Keratinocyte (primary cell): ENCODE measurements around the gene NME3. TPM values are rescaled to one million over a fixed set of nuclear protein-coding genes. Genes with fewer than 3 reads are reported as not detected.

Experiments
- DNase-seq: peaks from one replicate; pipeline ENCODE4 v3.0.0-alpha.2; 2011; ENCODE audit warnings: low read depth, missing footprints, low spot score
- FAIRE-seq: peaks from 2 replicates; lab custom pipeline; 2011; peaks lifted over from hg19 to GRCh38; lab: Jason Lieb, UNC
- H2AFZ ChIP-seq: 2 replicates; pipeline ENCODE4 v1.6.0; 2012; ENCODE audit warnings: low read length, control low read depth, inconsistent platforms; ENCODE audit not compliant: control insufficient read depth
- H3K27ac ChIP-seq: 2 replicates; pipeline ENCODE4 v1.5.1; 2011; ENCODE audit warnings: low read length; ENCODE audit not compliant: control insufficient read depth, insufficient read depth
- H3K27me3 ChIP-seq: 3 replicates; pipeline ENCODE4 v1.6.0; 2011; ENCODE audit warnings: low read length; ENCODE audit not compliant: control insufficient read depth, insufficient read depth; ENCODE audit errors: extremely low read depth
- H3K36me3 ChIP-seq, 2 experiments: 2 replicates in 1 of 2; 3 replicates in 1 of 2; pipeline ENCODE4 v1.5.1; 2011; ENCODE audit warnings: low read length in 2 of 2, mild to moderate bottlenecking in 1 of 2; ENCODE audit not compliant: control insufficient read depth in 2 of 2, insufficient read depth in 2 of 2; ENCODE audit errors: extremely low read depth in 1 of 2
- H3K4me1 ChIP-seq: 3 replicates; pipeline ENCODE4 v1.5.1; 2011; ENCODE audit warnings: low read length; ENCODE audit not compliant: control insufficient read depth, insufficient read depth; ENCODE audit errors: extremely low read depth
- H3K4me2 ChIP-seq: 3 replicates; pipeline ENCODE4 v1.6.0; 2011; ENCODE audit warnings: low read depth, low read length; ENCODE audit not compliant: control insufficient read depth, insufficient read depth; ENCODE audit errors: extremely low read depth
- H3K4me3 ChIP-seq, 3 experiments: fragments of 200-600 bp in 1 of 3; sonication (generic) in 1 of 3; 2 replicates in 2 of 3; 3 replicates in 1 of 3; pipeline ENCODE4 v1.5.1; 2011 to 2016; ENCODE audit warnings: low read length in 3 of 3, mild to moderate bottlenecking in 3 of 3, control low read depth in 2 of 3, inconsistent platforms in 1 of 3, low read depth in 1 of 3, mixed read lengths in 1 of 3, mixed run types in 1 of 3, moderate library complexity in 1 of 3; ENCODE audit not compliant: control insufficient read depth in 2 of 3, insufficient read depth in 2 of 3; ENCODE audit errors: extremely low read depth in 1 of 3
- H3K79me2 ChIP-seq: 2 replicates; pipeline ENCODE4 v1.6.0; 2012; ENCODE audit warnings: low read length; ENCODE audit not compliant: control insufficient read depth, insufficient read depth
- H3K9ac ChIP-seq: 3 replicates; pipeline ENCODE4 v1.6.0; 2011; ENCODE audit warnings: low read length; ENCODE audit not compliant: control insufficient read depth, insufficient read depth; ENCODE audit errors: extremely low read depth
- H3K9me1 ChIP-seq: 3 replicates; pipeline ENCODE4 v1.6.0; 2011; ENCODE audit warnings: low read length; ENCODE audit not compliant: control insufficient read depth, insufficient read depth; ENCODE audit errors: extremely low read depth
- H3K9me3 ChIP-seq: 2 replicates; pipeline ENCODE4 v1.5.1; 2012; ENCODE audit warnings: low read depth, low read length; ENCODE audit not compliant: control insufficient read depth
- H4K20me1 ChIP-seq: 3 replicates; pipeline ENCODE4 v1.6.0; 2011; ENCODE audit warnings: low read length; ENCODE audit not compliant: control insufficient read depth, insufficient read depth; ENCODE audit errors: extremely low read depth
- CTCF ChIP-seq, 3 experiments: IDR thresholded peaks in 1 of 3; conservative IDR thresholded peaks in 1 of 3; optimal IDR thresholded peaks in 1 of 3; 2 replicates in 2 of 3; 3 replicates in 1 of 3; pipeline versions ENCODE3 to v1.5.1; 2011; ENCODE audit warnings: low read length in 3 of 3, mild to moderate bottlenecking in 3 of 3, moderate library complexity in 2 of 3, control low read depth in 1 of 3, inconsistent platforms in 1 of 3; ENCODE audit not compliant: insufficient read depth in 2 of 3; ENCODE audit errors: extremely low read depth in 1 of 3
- EZH2 ChIP-seq: IDR thresholded peaks from one replicate; pipeline ENCODE4 v1.6.1; 2012; ENCODE audit warnings: inconsistent platforms, mild to moderate bottlenecking, low read length, moderate library complexity
- dilution Hi-C: fragments of 300-500 bp; cut with MboI; formaldehyde crosslinking; loops from one replicate; pipeline ENCODE4 v1.7.0; 2020; ENCODE audit warnings: low sequenced_read_pairs; ENCODE audit not compliant: extremely low pct_ligation_motif_present
- polyA plus RNA-seq, 5 experiments: library from polyadenylated mRNA; depleted of rRNA in 3 of 5; stranded (reverse) in 3 of 5; stranded (forward) in 1 of 5; unstranded in 1 of 5; fragments of >200 nt; gene quantifications; 1 replicate in 1 of 5; 2 replicates in 3 of 5; 3 replicates in 1 of 5; pipeline versions ENCODE4 v1.2.1 to v1.2.3, GENCODE V29; 2011 to 2012; ENCODE audit warnings: missing spikeins in 2 of 5, low read depth in 1 of 5, low replicate concordance in 1 of 5

Gene NME3
- polyA plus RNA-seq, 1 donor (not counting 4 experiments of a cell fraction or from before 2014, with no cell fraction given): 10.1 TPM

GRCh38 chr16:1766701-1767100 is 4.6 kb downstream of the NME3 start:
- no peaks in the 10 kb centered on the region for H3K9me1 ChIP-seq
- H3K4me3 ChIP-seq: no peak overlapping the region
- H2AFZ ChIP-seq: no peak overlapping the region
- no peaks in the 10 kb centered on the region for H3K9me3 ChIP-seq
- H3K79me2 ChIP-seq: peaks cover under 1% of the 10 kb centered on the region
- DNase-seq (no peak), FAIRE-seq (no peak)
- H3K4me1 ChIP-seq: peaks cover 9% of the 10 kb centered on the region
- H4K20me1 ChIP-seq: no peaks in the 10 kb centered on the region
- no peak overlapping the region for H3K4me2 ChIP-seq
- H3K27me3 ChIP-seq: no peaks in the 10 kb centered on the region
- H3K27ac ChIP-seq: no peak overlapping the region
- H3K36me3 ChIP-seq: peaks cover 11 to 28% of the 10 kb centered on the region in 2 experiments
- no peak overlapping the region for H3K9ac ChIP-seq
- no peak for TF ChIP-seq EZH2
- no peak for TF ChIP-seq CTCF (optimal IDR thresholded peaks at IDR 0.05 in 1 of 3, IDR thresholded peaks at IDR 0.05 in 1 of 3, conservative IDR thresholded peaks at IDR 0.05 in 1 of 3; ENCODE audit: extremely low read depth in 1 of 3, insufficient read depth in 2 of 3, low read length in 3 of 3)
- dilution Hi-C loops: no loop called here

- H3K4me3 ChIP-seq: no peak overlapping the region
- H3K36me3 ChIP-seq: peaks cover 13 to 28% of the 10 kb centered on the region in 2 experiments
- FAIRE-seq (no peak), DNase-seq (no peak)
- H3K27ac ChIP-seq: no peak overlapping the region
- no peak overlapping the region for H2AFZ ChIP-seq
- H3K9ac ChIP-seq: no peak overlapping the region
- no peak overlapping the region for H3K4me2 ChIP-seq
- TF ChIP-seq EZH2: no peak
- TF ChIP-seq CTCF (optimal IDR thresholded peaks at IDR 0.05 in 1 of 3, IDR thresholded peaks at IDR 0.05 in 1 of 3, conservative IDR thresholded peaks at IDR 0.05 in 1 of 3; ENCODE audit: extremely low read depth in 1 of 3, insufficient read depth in 2 of 3, low read length in 3 of 3): no peak
- peaks cover 9% of the 10 kb centered on the region for H3K4me1 ChIP-seq
- dilution Hi-C loops: no loop called here
- H3K79me2 ChIP-seq: no peaks in the 10 kb centered on the region
- H3K9me3 ChIP-seq: no peaks in the 10 kb centered on the region
- H3K27me3 ChIP-seq: no peaks in the 10 kb centered on the region
- no peaks in the 10 kb centered on the region for H4K20me1 ChIP-seq
- no peaks in the 10 kb centered on the region for H3K9me1 ChIP-seq
These were observed 5.1 kb downstream of the NME3 start for GRCh38 chr16:1766231-1766630.
